CD4-positive, alpha-beta T cell treated with Interferon gamma for 1 hour (primary cell): ENCODE results near the gene ZNF574.

ENCODE experiments used
- DNase-seq: peaks from one replicate; pipeline ENCODE4 v3.0.0-alpha.2; 2020

The ZNF574 gene

DNA sequence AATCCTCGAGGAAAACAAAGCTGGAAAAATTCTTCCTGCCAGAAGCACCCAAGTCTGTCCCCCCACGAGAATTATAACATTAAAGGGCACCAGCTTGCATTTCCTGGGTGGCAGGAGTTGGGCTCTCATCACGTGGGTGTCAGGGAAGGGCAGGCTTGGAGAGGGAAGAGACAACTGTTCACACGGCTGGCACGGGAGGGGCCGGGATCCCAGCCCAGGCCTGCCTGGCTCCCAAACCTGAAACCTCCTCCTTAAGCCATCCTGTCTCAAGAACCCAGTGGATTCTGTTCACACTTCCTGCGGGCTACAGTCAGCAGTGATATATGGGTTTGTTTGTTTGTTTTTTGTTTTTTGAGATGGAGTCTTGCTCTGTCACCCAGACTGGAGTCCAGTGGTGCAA is 18.1 kb upstream of the ZNF574 start:
- DNase-seq: no peak

DNA sequence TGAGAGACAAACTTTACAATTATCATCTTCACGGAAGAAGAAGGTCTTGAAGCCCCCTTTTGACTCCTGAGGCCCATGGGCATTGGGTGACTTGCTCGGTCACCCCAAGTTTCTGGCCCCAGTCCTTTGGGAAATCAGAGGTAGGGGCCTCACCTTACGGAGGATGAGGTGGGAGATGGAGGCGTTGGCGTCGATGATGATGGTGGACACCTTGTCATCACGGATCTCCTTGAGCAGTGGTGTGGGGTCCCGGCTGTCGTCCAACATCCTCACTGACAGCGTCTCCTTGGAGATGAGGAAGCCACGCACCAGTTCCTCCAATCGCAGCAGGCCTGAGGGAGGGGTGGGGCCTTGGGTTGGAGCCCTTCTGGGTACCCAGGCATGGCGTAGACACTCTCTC is 16.8 kb upstream of the ZNF574 start:
- DNase-seq: no peak

DNA sequence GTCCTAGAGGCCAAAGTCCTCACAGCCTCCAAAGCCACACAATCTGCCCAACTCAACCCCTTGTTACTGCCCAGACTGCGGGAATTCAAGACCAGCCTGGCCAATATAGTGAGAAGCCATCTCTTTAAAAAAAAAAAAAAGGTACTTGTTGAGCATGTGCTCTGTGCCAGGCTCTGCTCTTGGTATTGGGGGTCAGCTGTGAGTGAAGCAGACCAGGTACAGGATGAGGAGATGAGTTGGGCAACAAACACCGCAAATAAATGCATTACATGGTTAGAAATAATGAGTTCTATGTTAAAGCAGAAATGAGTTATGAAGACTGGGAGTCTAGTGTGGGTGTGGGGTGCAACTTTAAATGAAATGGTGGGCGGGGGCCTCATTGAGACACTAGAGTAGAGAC is 15.8 kb upstream of the ZNF574 start:
- no peak for DNase-seq

DNA sequence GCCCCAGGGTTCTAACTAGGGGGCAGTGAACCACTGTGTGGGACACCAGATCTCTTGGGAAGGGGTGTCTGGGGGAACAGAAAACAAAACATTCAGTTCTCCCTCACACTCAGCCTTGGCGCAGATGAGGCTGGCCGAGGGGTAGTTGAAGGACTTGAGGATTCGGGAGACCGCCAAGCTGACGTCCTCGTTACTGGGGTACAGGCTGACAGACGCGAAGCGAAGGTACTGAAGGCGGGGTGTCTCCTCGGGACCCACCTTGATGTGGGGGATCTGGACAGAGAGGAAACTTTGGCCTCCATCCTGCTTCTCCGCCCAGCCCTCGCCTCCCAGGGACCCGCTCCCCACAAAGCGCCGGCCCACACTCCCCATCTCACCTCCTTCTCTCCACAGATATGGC is 13.6 kb upstream of the ZNF574 start:
- no peak for DNase-seq

DNA sequence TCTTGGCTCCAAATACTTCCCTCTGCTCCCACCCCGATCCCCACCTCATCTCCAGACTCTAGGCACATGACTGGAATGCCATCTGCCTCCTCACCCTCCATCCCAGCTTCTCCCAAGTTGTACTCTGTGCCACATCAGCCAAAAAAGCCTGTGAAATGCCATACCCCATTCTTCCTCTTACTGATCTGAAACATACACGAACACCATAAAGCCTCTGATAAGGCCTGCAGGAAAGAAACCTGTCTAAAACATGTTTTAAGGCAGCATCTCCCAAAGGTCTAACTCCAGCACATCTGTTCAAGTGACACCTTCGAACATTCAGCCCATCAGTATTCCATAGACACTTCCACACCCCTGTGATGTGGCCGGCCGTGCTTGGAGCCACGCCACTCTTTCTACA is 11.5 kb upstream of the ZNF574 start:
- no peak for DNase-seq

DNA sequence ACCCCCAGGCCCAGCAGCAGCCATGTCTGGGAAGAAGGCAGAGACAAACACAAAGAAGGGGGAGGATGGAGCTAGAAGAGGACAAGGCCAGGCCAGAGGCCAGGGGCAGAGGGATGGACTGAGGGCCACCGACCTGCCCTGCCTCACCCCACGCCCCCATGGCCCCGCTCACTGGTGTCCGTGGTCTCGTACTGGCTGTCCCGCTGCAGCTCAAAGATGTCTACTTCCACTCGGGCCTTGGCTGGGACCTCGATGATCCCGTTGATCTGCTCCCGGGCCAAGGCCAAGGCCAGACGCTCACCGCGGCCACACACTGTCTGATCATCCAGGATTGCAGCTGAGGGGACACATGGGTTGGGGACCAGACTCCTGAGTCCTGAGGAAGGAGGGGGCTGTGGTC is 10.9 kb upstream of the ZNF574 start:
- DNase-seq: no peak

DNA sequence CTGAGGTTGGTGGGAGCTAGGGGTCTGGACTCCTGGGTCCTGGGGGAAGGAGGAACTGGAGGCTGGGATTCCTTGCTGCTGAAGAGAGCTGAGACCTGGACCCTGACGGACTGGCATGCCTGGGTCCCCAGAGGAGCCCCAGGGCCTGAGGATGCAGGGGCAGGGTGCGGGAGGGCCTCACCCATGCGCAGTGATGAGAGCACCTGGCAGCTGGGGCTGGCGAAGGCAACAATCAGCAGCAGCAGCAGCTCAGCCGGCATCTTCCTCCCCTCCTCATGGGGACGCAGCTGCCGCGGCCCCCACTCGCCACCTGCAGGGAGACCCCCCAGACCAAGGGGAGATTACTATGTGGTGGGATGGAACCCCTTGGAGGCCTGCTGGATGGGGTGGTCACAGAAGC is 10.5 kb upstream of the ZNF574 start:
- DNase-seq: no peak

DNA sequence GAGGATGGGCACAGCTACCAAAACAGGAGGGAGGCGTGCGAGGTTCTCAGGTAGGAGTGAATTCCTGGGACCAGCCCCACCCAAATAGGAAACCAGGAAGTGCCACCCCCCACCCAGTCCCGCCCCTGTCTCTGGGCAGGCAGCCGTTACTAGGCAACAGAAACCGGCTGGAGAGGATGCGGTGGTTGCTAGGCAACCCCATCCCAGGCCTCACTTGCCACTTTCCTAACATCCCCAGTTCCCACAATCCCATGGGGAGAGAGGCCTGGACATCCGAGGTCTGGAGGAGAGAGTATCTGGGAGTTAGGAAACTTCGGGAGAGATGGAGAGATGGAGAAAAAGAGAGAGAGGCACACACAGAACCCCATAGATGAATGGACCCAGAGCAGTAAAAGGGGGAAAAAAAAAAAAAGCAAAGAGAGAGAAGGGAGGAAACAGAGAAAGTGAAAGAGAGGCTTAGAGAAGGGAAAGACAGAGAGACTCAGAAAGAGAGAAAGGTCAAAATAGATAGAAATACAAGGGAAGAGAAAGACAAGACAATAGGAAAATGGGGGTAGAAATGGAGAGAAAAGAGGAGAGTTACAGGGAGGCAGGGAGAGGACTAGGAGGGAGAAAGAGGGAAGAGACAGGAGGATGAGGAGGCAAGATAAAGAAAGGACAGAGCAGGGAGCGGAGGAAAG is 9.8 kb upstream of the ZNF574 start:
- no peak for DNase-seq

DNA sequence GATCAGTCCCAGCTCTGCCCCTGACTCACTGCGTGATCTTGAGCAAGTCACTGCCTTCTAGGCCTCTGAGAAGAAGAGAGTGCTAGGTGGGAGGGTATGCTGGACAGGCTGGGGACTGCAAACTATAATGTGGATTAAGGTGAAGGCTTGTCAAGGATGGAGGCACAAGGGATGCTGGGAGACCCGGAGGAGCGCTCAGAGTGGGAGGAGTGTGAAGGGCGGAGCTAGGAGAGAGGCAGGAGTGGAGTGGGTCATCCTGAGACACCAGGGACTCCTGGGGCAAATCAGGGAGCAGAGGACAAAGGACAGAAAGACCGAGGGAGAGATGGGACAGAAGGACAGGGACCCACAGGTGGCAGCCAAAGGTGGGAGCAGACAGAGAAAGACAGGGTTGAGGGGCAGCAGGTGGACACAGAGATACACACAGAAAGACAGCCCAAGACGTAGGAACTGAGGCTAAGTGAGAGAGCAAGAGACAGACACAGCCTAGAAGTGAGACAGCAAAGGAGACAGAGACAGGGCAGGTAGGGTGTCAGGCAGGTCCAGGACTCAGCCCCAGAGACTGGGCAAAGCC is 8.6 kb upstream of the ZNF574 start:
- no peak for DNase-seq

DNA sequence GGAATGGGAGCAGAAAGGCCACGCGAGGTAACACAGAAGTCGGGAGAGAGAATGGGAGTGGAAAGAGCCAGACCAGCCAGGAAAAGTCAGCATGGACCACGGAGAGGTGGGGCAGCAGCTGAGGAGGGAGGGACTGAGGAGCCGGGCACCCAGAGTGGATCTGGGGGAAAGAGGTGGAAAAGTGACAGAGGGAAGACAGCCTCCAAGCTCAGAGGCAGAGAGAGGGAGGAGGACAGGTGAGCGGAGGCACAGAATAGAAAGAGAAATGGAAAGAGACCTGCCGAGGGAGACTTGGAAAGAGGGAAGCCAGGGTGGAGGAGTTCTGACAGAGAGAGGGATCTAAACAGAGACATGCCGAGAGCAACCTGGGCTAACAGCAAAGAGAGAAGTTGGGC is 7.6 kb upstream of the ZNF574 start:
- no peak for DNase-seq

DNA sequence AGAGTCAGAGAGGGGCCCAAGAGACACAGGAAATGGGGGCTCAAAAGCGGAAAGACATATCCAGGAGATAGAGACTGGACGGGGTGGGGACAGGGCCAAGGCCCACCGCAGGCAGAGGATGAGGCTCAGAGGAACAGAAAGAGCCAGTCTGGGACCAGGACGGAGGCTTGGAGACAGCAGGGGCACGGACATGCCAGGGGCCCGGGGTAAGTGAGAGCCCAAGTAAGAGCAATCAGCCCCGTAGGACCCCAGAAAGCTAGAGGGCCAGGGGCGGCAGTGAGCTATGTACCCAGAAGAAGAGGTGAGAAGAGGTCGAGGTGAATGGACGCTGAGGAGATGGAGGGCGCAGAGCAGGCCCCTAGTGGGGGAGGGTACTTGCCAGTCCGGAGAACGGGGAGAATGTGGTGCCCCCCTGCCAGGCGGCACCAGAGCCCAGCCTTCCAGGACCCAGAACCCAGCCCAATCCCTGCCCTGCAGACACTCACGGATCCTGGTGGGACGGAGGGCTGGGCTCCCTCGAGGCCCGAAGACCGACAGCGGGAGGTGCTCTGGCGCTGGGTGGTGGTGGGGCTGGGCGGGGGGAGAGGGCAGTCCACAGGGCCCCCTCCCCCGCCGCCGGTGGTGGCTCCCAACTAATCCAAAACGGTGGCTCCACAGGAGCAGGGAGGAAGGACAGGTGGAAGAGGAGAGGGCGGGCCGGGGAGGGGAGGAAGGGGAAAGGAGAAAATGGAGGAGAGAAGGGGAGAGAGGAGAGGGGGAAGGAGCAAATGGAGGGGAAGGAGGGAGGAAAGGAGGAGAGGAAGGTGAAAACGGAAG is 7.0 kb upstream of the ZNF574 start:
- no peak for DNase-seq

DNA sequence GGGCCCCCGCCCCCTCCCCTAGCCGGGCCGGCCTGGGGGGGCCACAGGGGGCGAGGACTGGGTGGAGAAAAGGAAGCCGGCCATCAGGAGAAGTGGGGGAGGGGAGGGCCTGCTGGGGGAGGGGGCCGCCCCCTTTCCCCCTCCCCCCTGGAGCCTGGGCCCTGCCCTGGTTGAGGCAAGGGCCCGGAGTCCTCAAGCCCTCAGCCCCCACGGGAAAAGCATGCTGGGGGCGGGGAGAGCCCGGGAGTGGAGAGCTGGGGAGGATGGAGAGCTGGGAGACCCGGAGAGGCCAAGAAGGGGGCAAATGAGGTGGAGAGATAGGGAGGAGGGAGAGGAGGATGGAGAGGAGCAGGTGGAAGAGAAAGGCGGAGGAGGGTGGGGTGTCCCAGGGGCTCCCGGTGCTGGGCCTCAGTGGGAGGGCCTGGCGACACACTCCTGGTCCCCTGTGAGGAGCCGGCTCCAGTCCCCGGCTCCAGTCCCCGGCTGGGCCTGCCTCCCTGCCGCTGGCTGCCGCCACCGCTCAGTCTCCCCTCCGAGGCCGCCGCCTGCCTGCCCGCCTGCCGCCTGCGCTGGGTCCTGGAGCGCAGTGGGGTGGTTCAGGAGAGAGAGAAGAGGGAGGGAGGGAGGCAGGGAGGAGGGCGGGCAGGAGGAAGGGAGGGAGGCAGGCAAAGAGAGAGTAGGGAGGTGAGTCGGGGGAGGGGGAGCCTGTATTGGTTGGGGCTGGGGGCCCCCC is 6.2 kb upstream of the ZNF574 start, which contains the start of gene GRIK5:
Gene GRIK5, minus strand, starts transcription at position 588 of the 733 bp plus-strand sequence. CDS start 4,436 bp downstream, outside the sequence.
- no peak for DNase-seq

DNA sequence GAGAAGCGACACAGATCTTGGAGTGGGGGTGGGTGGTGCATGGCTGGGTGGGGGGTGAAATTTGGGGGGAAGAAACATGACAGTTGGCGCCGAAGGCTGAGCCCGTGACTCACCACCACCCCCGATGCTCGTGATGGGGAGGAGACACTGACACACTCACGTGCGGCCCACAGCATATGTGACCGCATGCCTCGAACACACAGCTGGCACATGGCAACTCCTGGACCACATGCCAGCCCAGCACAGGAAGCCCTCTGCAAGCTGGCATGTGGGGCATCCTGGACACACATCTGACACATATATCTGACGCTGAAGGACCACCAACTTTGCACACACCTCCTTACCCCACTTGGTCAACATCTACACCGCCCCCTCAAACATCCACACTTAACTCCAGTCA is 4.7 kb upstream of the ZNF574 start:
- no peak for DNase-seq

DNA sequence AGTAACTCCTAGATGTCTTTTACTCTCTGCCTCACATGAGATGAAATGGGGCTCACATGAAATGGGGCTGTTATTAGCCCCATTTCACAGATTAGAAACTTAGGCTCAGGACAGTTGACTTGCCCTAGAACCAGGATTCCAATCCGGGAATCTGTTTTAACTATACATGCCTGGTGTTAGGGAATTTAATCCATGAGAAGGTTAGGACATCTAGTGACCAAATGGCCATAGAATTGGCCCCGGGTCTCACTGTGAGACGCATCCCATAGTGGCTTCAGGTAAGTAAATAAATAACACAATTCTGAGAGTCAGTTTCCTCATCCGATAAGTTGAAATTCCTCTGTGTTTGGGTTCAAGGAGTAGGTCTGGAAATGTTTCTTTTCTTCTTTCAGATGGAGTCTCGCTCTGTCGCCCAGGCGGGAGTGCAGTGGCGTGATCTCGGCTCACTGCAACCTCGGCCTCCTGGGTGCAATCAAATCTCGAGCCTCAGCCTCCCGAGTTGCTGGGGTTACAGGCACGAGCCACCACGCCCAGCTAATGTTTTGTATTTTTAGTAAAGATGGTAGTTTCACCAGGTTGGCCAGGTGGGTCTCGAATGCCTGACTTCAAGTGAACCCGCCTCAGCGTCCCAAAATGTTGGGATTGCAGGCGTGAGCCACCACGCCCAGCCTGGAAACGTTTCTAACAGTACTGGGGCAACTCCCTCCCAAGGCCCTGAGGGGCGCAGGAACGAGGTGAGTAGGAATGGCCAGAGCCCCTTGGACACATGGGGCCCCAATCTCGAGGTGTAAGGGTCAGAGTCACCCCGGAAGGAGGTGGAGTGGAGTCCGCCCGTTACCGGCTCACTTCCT is 1.2 kb upstream of the ZNF574 start:
- no peak for DNase-seq

DNA sequence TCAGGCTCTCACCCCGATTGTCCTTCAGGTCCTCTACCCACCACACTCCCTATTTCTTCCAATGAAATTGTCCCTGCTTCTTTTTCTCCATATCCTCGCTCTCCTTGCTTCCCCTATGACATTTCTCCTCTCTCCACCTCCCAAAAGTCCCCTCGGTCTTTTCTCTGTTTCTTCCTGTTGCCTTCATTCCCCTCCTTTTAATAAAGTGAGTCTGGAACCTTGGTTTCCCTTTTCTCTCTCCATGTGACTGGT is 676 bp upstream of the ZNF574 start:
- no peak for DNase-seq

DNA sequence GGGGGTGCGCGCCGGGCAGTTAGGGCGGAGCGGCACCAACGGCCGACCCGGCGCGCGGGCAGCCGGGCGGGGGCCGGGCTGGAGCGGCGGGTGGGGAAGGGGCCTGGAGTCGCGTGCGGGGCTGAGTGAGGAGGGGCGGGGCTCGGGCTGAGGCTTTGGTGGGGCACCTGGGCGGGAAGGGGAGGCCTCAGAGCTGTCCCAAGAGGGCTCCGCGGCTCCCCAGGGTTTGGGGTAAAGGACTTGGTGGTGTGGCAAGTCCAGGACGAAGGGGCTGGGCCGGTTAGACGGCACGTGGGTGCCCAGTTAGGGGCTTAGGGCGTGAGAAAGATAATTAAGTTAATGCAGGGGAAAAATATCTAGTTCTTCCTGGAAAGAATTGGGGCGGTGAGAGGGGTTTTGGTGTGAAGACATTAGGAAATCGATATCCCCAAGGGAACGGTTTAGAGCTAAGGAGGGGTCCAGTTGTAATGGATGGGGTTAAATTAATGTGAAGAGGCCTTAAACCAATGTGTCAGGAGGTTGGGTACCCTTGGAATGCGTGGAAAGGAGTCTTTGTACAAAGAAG is 496 bp downstream of the ZNF574 start:
- DNase-seq: no peak

DNA sequence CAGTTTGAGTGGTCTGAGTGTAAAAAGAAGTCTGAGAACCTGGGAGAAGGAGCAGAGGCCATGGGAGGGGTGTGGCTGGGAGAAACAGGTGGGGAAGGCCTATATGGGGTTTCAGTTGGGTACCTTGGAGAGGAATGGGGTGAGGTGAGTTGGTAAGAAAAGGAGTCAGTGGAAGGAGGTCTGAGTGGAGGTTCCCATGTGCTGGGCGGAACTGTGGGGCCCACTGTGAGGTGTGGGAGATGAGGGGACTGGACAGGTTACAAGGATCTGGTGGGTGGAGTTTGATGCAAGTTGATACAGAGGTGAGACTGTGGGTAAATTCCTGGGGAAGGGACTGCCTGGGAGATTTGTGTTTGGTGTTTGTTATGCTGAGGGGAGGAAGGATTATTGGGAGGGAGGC is 2.1 kb downstream of the ZNF574 start:
- DNase-seq: no peak

DNA sequence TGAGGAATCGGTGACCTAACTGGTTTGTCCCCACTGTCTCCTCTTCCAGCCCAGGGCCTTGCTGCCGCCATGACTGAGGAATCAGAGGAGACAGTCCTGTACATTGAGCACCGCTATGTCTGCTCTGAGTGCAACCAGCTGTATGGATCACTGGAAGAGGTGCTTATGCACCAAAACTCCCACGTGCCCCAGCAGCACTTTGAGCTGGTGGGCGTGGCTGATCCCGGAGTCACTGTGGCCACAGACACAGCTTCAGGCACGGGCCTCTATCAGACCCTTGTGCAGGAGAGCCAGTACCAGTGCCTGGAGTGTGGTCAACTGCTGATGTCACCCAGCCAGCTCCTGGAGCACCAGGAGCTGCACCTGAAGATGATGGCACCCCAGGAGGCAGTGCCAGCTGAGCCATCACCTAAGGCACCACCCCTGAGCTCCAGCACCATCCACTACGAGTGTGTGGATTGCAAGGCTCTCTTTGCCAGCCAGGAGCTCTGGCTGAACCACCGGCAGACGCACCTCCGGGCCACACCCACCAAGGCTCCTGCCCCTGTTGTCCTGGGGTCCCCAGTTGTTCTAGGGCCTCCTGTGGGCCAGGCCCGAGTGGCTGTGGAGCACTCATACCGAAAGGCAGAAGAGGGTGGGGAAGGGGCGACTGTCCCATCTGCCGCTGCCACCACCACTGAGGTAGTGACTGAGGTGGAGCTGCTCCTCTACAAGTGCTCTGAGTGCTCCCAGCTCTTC is 2.7 kb downstream of the ZNF574 start:
- no peak for DNase-seq

DNA sequence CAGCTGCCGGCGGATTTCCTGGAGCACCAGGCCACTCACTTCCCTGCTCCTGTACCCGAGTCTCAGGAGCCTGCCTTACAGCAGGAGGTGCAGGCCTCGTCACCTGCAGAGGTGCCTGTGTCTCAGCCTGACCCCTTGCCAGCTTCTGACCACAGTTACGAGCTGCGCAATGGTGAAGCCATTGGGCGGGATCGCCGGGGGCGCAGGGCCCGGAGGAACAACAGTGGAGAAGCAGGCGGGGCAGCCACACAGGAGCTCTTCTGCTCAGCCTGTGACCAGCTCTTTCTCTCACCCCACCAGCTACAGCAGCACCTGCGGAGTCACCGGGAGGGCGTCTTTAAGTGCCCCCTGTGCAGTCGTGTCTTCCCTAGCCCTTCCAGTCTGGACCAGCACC is 3.3 kb downstream of the ZNF574 start:
- DNase-seq: no peak

DNA sequence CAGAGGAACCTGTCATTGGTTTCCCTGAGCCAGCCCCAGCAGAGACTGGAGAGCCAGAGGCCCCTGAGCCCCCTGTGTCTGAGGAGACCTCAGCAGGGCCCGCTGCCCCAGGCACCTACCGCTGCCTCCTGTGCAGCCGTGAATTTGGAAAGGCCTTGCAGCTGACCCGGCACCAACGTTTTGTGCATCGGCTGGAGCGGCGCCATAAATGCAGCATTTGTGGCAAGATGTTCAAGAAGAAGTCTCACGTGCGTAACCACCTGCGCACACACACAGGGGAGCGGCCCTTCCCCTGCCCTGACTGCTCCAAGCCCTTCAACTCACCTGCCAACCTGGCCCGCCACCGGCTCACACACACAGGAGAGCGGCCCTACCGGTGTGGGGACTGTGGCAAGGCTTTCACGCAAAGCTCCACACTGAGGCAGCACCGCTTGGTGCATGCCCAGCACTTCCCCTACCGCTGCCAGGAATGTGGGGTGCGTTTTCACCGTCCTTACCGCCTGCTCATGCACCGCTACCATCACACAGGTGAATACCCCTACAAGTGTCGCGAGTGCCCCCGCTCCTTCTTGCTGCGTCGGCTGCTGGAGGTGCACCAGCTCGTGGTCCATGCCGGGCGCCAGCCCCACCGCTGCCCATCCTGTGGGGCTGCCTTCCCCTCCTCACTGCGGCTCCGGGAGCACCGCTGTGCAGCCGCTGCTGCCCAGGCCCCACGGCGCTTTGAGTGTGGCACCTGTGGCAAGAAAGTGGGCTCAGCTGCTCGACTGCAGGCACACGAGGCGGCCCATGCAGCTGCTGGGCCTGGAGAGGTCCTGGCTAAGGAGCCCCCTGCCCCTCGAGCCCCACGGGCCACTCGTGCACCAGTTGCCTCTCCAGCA is 4.2 kb downstream of the ZNF574 start:
- no peak for DNase-seq
